Measurements from ENCODE around the gene HOXA1.

HOXA1 gene

GRCh38 chr7:27092819-27093110, 3.0 kb downstream of the HOXA1 start:
- DNase-seq (ENCODE audit: low read depth): no peak

- DNase-seq (ENCODE audit: low read depth): no peak
Observed at GRCh38 chr7:27091941-27092818, 3.6 kb downstream of the HOXA1 start.

DNA sequence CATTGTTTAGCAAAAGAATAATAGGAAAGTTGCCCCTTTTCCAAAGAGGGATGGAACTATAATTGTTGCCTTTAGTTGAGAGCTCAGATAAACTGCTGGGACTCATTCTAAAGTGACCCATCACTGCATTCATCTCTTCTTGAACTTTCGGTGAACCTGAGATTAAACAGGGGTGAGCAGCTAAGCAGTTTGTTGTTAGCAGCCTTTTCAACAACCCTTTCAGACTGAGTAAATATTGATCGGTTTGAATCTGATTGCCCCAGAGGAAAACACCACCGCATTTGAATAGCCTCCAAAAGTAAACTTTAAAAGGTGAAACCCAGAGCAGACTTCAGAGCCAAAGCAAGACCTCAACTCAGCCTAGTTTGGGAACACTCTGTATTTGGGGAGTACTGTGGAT, 4.7 kb downstream of the HOXA1 start:
- no peak for DNase-seq (ENCODE audit: low read depth)

GRCh38 chr7:27088002-27088922, 7.5 kb downstream of the HOXA1 start:
- DNase-seq (ENCODE audit: low read depth): no peak

- no peak for DNase-seq (ENCODE audit: low read depth)
Observed at GRCh38 chr7:27083646-27084045, 12.2 kb downstream of the HOXA1 start.

GRCh38 chr7:27082171-27082570, 13.6 kb downstream of the HOXA1 start:
- DNase-seq (ENCODE audit: low read depth): no peak

GRCh38 chr7:27080844-27081436, 14.9 kb downstream of the HOXA1 start:
- no peak for DNase-seq (ENCODE audit: low read depth)

DNA sequence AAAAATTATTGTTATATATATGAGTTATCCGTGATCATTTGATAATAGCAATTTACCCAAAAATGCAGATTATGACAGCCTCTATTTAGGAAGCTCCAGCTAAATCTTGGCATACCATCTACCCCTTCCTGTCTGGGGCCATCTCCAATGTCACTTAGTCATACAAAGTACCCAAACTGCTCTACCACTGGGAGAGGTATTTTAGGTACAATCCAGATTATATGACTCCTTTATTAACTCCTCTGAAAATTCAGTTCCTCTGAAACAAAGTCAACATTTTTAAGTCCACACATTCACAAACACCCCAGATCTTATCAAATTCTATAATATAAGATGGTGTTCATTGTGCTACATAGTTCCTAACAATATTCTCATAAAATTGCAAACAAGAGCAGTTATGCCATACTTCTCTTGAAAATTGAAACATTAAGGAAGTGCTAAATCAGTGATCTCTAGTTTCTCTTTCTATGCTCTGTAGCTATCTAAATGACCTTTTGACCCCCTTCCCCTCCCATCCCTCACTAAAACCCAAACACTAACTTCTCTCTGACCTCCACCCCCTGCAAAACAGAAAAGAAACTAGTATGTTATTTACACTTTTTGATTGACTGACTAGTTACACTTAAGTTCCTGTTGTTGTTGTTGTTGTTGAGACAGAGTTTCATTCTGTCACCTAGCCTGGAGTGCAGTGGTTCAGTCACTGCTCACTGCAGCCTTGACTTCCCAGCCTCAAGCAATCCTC, 16.4 kb downstream of the HOXA1 start:
- DNase-seq (ENCODE audit: low read depth): no peak

DNA sequence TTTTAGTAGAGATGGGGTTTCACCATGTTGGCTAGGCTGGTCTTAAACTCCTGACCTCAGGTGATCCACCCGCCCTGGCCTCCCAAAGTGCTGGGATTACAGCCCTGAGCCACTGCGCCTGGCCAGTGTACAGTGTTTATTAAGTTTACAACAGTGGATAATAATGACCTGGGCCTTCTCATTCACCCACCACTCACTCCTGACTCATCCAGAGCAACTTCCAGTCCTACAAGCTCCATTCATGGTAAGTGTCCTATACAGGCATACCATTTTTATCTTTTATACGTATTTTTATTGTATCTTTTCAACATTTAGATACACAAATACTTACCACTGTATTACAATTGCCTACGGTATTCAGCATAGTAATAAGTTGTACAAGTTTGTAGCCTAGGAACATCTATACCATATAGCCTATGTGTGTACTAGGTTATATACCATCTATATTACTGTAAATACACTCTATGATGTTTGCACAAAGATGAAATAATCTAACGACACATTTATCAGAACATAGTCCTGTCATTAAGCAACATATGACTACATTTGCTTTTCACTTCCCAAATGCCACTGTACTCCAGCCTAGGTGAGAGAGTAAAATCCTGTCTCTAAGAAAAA, 17.1 kb downstream of the HOXA1 start:
- DNase-seq (ENCODE audit: low read depth): no peak

- no peak for DNase-seq (ENCODE audit: low read depth)
Observed at GRCh38 chr7:27073076-27073475, 22.7 kb downstream of the HOXA1 start.

DNA sequence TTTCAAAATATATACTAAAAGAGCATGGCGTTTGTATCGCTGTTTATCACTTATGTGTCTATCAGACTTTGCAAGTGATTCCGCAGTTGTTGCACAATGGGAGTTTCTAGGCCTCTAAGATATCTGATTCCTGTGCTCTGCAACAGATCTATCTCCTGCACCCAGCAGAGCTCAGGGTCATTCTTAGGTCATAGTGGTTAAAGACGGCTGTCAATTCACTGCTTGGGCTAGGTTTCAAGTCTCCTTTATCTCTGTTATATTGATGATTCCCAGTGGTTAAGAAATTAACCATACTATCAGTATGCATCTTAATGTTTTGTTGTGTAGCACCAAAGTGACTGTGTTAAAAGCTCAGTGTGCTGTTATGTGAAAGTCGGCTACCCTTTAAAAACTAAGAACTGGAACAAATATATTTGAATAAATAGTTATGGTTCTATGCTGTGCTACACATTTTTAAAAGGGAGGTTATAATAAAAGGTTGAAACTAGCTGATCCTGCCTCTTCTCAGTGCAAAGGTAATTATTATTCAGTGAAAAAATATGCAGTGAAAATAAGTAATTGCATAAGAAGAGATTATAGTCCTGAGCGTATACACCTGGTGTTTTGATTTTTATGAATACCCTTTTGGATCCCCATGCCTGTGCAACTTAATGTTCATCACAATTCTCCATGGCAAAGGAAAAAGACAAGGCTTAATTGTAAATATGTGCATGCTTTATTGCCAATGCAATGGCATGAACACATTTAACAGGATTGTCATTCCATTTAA, 24.0 kb downstream of the HOXA1 start:
- no peak for DNase-seq (ENCODE audit: low read depth)

DNA sequence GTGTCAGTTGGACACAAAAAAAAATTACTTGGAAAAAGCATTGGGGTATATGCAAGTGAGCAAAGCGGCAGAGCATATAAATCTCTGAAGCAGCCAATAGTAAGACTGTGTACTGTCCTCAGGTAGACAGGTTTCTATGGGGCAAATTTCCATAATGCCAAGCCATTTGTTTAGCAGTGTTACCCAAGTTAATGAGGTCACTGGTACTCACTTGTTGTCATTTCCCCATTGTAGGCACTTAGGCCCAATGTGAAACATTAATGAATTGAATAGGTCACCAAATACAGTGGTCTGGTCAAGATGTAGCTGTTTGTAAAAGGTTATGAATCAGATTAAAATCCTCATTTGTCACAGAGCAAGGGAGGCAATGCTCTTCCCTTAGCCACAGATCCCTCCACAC, 27.5 kb downstream of the HOXA1 start:
- no peak for DNase-seq (ENCODE audit: low read depth)

GRCh38 chr7:27066148-27066547, 29.7 kb downstream of the HOXA1 start:
- no peak for DNase-seq (ENCODE audit: low read depth)

- DNase-seq (ENCODE audit: low read depth): no peak
Observed at GRCh38 chr7:27065709-27066108, 30.1 kb downstream of the HOXA1 start.

DNA sequence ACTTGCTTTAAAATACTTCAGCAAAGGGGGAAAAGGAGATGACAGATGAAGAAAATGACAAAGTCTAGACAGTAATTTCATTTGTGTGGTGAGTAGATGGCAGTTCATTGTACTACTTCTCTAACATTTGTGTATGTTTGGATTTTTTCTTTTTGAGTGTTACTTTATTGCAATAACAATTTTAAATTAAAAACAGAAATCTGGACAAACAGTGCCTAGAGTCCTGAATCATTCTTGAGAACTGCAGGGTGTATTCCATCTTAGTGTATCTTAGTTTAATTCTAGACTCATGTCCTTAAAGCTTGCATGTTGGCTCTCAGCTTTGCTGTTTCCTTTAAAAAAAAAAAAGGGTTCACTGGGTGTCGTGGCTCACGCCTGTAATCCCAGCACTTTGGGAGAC, 31.1 kb downstream of the HOXA1 start:
- no peak for DNase-seq (ENCODE audit: low read depth)

DNA sequence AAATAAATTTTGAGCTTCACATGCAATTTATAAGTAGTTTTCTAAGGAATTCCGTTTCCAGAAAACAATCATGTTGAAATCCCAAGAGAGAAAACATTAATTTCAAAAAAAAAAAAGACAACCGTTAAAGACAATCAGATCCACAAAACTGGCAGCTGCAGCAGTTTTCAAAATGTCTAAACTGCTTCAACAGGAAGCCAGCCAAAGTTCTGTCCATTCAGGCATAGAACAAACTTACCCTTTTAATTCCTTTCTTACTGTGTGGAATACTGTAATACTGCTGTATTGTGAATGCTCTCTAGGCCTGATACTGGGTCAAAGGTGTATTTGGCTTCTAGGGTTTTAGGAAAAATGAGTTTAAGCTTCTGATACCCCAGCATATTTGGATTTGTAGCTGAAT, 31.6 kb downstream of the HOXA1 start:
- DNase-seq (ENCODE audit: low read depth): no peak

GRCh38 chr7:27062946-27063345, 32.9 kb downstream of the HOXA1 start:
- no peak for DNase-seq (ENCODE audit: low read depth)

DNA sequence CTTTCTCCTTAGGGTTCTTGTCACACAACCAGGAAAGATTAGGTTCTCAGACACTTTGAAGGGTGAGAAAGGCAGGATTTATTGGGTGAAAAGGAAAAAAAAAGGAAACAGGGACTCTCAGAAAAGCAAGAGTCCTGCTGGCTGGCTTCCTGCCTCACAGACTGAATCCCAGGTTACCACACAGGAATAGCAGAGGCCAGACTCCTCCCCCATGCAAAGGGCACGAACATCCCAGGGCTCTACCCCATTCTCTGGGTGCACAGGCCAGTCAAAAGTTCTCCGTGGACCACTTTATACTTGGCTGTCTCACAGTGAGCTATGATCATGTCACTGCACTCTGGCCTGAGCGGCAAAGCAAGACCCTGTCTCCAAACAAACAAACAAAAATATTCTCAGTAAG, 42.6 kb downstream of the HOXA1 start:
- DNase-seq (ENCODE audit: low read depth): no peak

DNA sequence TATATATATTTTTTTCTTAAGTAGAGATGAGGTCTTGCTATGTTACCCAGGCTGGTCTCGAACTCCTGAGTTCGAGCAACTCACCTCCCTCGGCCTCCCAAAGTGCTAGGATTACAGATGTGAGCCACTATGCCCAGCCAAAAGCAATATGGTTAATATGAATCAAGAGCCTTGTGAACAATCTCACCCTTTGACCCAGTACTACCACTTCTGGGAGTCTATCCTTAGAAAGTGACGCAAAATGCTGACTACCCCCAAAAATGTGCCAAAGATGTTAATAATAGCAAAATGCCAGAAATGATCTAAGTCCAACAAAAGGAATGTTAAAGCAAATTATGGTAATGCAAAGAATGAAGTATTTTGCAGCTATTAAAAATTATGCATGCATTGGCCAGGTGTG, 44.3 kb downstream of the HOXA1 start:
- DNase-seq (ENCODE audit: low read depth): no peak

DNA sequence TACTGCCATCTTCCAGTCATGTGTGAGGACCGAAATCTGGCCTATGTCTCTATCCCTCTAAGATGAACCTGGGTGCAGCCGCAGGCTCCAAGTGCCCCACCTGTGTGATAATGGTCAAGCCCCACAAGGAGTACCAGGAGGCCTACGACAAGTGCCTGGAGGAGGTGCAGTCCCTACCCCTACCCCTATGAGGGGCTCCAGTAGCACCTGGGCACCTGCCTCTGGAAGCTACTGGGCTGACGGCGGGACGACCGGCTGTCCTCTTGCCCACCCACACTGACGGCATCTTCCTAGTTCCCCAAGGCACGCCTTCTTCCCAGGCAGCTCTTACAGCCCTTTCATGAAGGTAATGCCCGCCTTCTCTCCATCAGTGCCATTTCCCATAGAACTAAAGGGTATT, 47.4 kb downstream of the HOXA1 start:
- no peak for DNase-seq (ENCODE audit: low read depth)

All from activated T-helper 9 cell treated with anti-CD3 and anti-CD28 coated beads, Interleukin-2, amount 50 U/mL, for 16 hours (primary cell).